Upper lobe of left lung (tissue), 6 donors: ENCODE measurements around the gene S1PR5. TPM values are rescaled to one million over a fixed set of nuclear protein-coding genes. Genes with fewer than 3 reads are reported as not detected.

ENCODE experiments used
- ATAC-seq, 2 donors: fragments of 200-7000 bp; cut with Tn5 transposase; one replicate each; pipeline ENCODE4 v1.9.1; 2022; ENCODE audit warnings: mild to moderate bottlenecking in 2 of 2, moderate library complexity in 2 of 2; ENCODE audit not compliant: low FRiP score in 2 of 2
- DNase-seq, 2 donors: peaks; one replicate each; pipeline ENCODE4 v3.0.0-alpha.2; 2019 to 2020
- H3K27ac ChIP-seq, 4 donors: fragments of 200-600 bp; sonication (generic); one replicate each; pipeline ENCODE4 v1.5.1; 2016 to 2019
- H3K27me3 ChIP-seq, 4 donors: fragments of 200-600 bp; sonication (generic); one replicate each; pipeline ENCODE4 v1.5.1; 2017 to 2019
- H3K36me3 ChIP-seq, 4 donors: fragments of 200-600 bp; sonication (generic); one replicate each; pipeline ENCODE4 v1.5.1; 2016 to 2019
- H3K4me1 ChIP-seq, 4 donors: fragments of 200-600 bp; sonication (generic); one replicate each; pipeline ENCODE4 v1.5.1; 2018 to 2019
- H3K4me3 ChIP-seq, 4 donors: fragments of 200-600 bp; sonication (generic); one replicate each; pipeline ENCODE4 v1.5.1; 2017 to 2019; ENCODE audit warnings: mild to moderate bottlenecking in 2 of 4, moderate library complexity in 1 of 4
- H3K9me3 ChIP-seq, 4 donors: fragments of 200-600 bp; sonication (generic); one replicate each; pipeline ENCODE4 v1.5.1; 2018 to 2019
- CTCF ChIP-seq, 6 experiments: fragments of 450-650 bp in 4 of 6; fragments of 200-600 bp in 2 of 6; sonication (generic) in 2 of 6; IDR thresholded peaks; one replicate each; pipeline ENCODE4 v1.5.1; 2016 to 2019; ENCODE audit warnings: antibody characterized with exemption in 6 of 6
- EP300 ChIP-seq, 4 donors: sonication (generic); formaldehyde crosslinking; IDR thresholded peaks; one replicate each; pipeline ENCODE4 v1.5.1; 2017; ENCODE audit warnings: antibody characterized with exemption in 4 of 4, control low read depth in 2 of 4
- POLR2A ChIP-seq, 4 donors: fragments of 450-650 bp; IDR thresholded peaks; one replicate each; pipeline ENCODE4 v1.5.1; 2016 to 2017; ENCODE audit warnings: antibody characterized with exemption in 4 of 4, mild to moderate bottlenecking in 2 of 4
- POLR2AphosphoS5 ChIP-seq, 2 donors: sonication (generic); formaldehyde crosslinking; IDR thresholded peaks; one replicate each; pipeline ENCODE4 v1.5.1; 2017; ENCODE audit warnings: antibody characterized with exemption in 2 of 2
- WGBS, 2 donors: methylation state at CpG; one replicate each; pipeline ENCODE4 v1.1.5; 2017 to 2018; 5-methylcytosine and 5-hydroxymethylcytosine counted together
- total RNA-seq, 6 donors: library from RNA; depleted of rRNA in 4 of 6; stranded (reverse); fragments of >200 nt in 4 of 6; gene quantifications; one replicate each; pipeline versions ENCODE4 v1.1.0 to v1.2.1, GENCODE V29; 2016 to 2021
- donor health status: DM: no; HTN: no; CAD: no; lungs with moderate emphysema.
- donor health status: DM: no; HTN: yes; CAD: no; lungs with severe emphysema.

S1PR5 gene
- total RNA-seq, 6 donors from 2014 or later = 0.49 to 2.7 (median 1.8) TPM

GRCh38 chr19:10478903-10479384 is 38.3 kb downstream of the S1PR5 start:
- 1 to 3% methylated on average over 28 to 36 of the region's 36 CpGs for WGBS, 2 donors
- Histone ChIP-seq H3K27me3 (no peaks in the 10 kb centered on the region), H3K9me3 (no peaks in the 10 kb centered on the region), H3K4me3 (peak overlapping the region; percentile 15 to 49 (median 39)), H3K36me3 (no peaks in the 10 kb centered on the region), H3K27ac (peak overlapping the region in 1 of 4 donors; percentile 31), H3K4me1 (peaks cover 5 to 16% (median 15%) of the 10 kb centered on the region in 4 donors)
- ATAC-seq = peak; percentile 89 to 96
- DNase-seq = peak; percentile 89 to 94
- peak in 1 of 2 donors; percentile 48 for TF ChIP-seq POLR2AphosphoS5 (IDR thresholded peaks at IDR 0.05)
- TF ChIP-seq CTCF (IDR thresholded peaks at IDR 0.05) = peak in 5 of 6 experiments; percentile 11 to 90 (median 29)
- no peak for TF ChIP-seq POLR2A (IDR thresholded peaks at IDR 0.05)

- no peak for DNase-seq
- Histone ChIP-seq H3K4me1 (peaks cover 5 to 16% (median 15%) of the 10 kb centered on the region in 4 donors), H3K9me3 (no peaks in the 10 kb centered on the region), H3K27me3 (no peaks in the 10 kb centered on the region), H3K4me3 (peak overlapping the region in 3 of 4 donors; percentile 29 to 49 (median 49)), H3K27ac (no peak overlapping the region), H3K36me3 (no peaks in the 10 kb centered on the region)
- no peak for ATAC-seq
- no peak for TF ChIP-seq POLR2AphosphoS5 (IDR thresholded peaks at IDR 0.05)
- no peak for TF ChIP-seq POLR2A (IDR thresholded peaks at IDR 0.05)
- TF ChIP-seq CTCF (IDR thresholded peaks at IDR 0.05) = no peak
- 26 to 41% methylated on average over 5 of the region's 5 CpGs for WGBS, 2 donors
Observed at GRCh38 chr19:10478476-10478875, 38.8 kb downstream of the S1PR5 start.

GRCh38 chr19:10474962-10475451 is 42.2 kb downstream of the S1PR5 start:
- ATAC-seq = no peak
- TF ChIP-seq POLR2AphosphoS5 (IDR thresholded peaks at IDR 0.05) = no peak
- TF ChIP-seq POLR2A (IDR thresholded peaks at IDR 0.05) = no peak
- TF ChIP-seq CTCF (IDR thresholded peaks at IDR 0.05) = no peak
- no peak for TF ChIP-seq EP300 (IDR thresholded peaks at IDR 0.05)
- DNase-seq = no peak
- no peak overlapping the region for H3K27ac ChIP-seq
- WGBS, 2 donors = 55 to 57% methylated on average over 6 of the region's 6 CpGs
- H3K4me3 ChIP-seq = no peak overlapping the region
- H3K4me1 ChIP-seq = peaks cover 5 to 16% (median 13%) of the 10 kb centered on the region in 4 donors
- H3K27me3 ChIP-seq = no peaks in the 10 kb centered on the region
- no peaks in the 10 kb centered on the region for H3K36me3 ChIP-seq
- no peaks in the 10 kb centered on the region for H3K9me3 ChIP-seq

- H3K9me3 ChIP-seq = no peaks in the 10 kb centered on the region
- no peak for ATAC-seq
- no peak overlapping the region for H3K4me3 ChIP-seq
- no peaks in the 10 kb centered on the region for H3K27me3 ChIP-seq
- WGBS, 2 donors = 77 to 84% methylated on average over 5 of the region's 5 CpGs
- no peak overlapping the region for H3K27ac ChIP-seq
- no peaks in the 10 kb centered on the region for H3K4me1 ChIP-seq
- no peak for DNase-seq
- no peak for TF ChIP-seq POLR2AphosphoS5 (IDR thresholded peaks at IDR 0.05)
- no peak for TF ChIP-seq EP300 (IDR thresholded peaks at IDR 0.05)
- no peak for TF ChIP-seq CTCF (IDR thresholded peaks at IDR 0.05)
- TF ChIP-seq POLR2A (IDR thresholded peaks at IDR 0.05) = no peak
- H3K36me3 ChIP-seq = no peaks in the 10 kb centered on the region
Observed at GRCh38 chr19:10473192-10473591, 44.1 kb downstream of the S1PR5 start.

GRCh38 chr19:10471909-10472308 is 45.3 kb downstream of the S1PR5 start:
- DNase-seq (no peak), ATAC-seq (no peak)
- Histone ChIP-seq H3K4me1 (no peaks in the 10 kb centered on the region), H3K4me3 (no peak overlapping the region), H3K36me3 (peaks cover 0 to 12% (median 6%) of the 10 kb centered on the region in 4 donors), H3K27ac (no peak overlapping the region), H3K27me3 (no peaks in the 10 kb centered on the region), H3K9me3 (no peaks in the 10 kb centered on the region)
- 48 to 58% methylated on average over 6 of the region's 6 CpGs for WGBS, 2 donors
- no peak for TF ChIP-seq POLR2A (IDR thresholded peaks at IDR 0.05)
- no peak for TF ChIP-seq CTCF (IDR thresholded peaks at IDR 0.05)
- TF ChIP-seq POLR2AphosphoS5 (IDR thresholded peaks at IDR 0.05) = no peak
- no peak for TF ChIP-seq EP300 (IDR thresholded peaks at IDR 0.05)
